NCI-H1694 (cell line): Measurements from ENCODE around the gene PCDHGA1.
"Not testable (repeated sequence)": the region's sequence is repeated elsewhere in the genome, so short reads cannot be mapped to it uniquely, and the experiment has no call there.

Source experiments
- DNase-seq: peaks from one replicate; lab custom pipeline; 2025; lab: John Stamatoyannopoulos, UW

PCDHGA1 gene

GRCh38 chr5:141349917-141350619 lies 19.8 kb downstream of the PCDHGA1 start, which contains the start of gene PCDHGB1:
TSS of gene PCDHGB1 (plus strand) at chr5:141350099. CDS start at chr5:141350261, 162 bp downstream.
- peak; percentile 41 for DNase-seq

- DNase-seq = no peak
Observed at GRCh38 chr5:141351591-141351990, 21.3 kb downstream of the PCDHGA1 start.

GRCh38 chr5:141354900-141355469 lies 24.7 kb downstream of the PCDHGA1 start, which contains the start of gene PCDHGA4:
TSS of gene PCDHGA4 (plus strand) at chr5:141355021. CDS start at chr5:141355108, 87 bp downstream.
- no peak for DNase-seq

- no peak for DNase-seq
Observed at GRCh38 chr5:141355641-141356040, 25.3 kb downstream of the PCDHGA1 start.

GRCh38 chr5:141356133-141356532 lies 25.8 kb downstream of the PCDHGA1 start:
- DNase-seq = no peak

- no peak for DNase-seq
Observed at GRCh38 chr5:141356950-141357349, 26.6 kb downstream of the PCDHGA1 start.

- peak; percentile 1 for DNase-seq
Observed at GRCh38 chr5:141359790-141360426, 29.6 kb downstream of the PCDHGA1 start, which contains the start of gene PCDHGB2. TSS of gene PCDHGB2 (plus strand) at chr5:141359994. CDS start at chr5:141360136, 142 bp downstream.

GRCh38 chr5:141360685-141361084 lies 30.4 kb downstream of the PCDHGA1 start:
- no peak for DNase-seq

GRCh38 chr5:141362719-141363118 lies 32.4 kb downstream of the PCDHGA1 start:
- DNase-seq = no peak

GRCh38 chr5:141363952-141364660 lies 33.8 kb downstream of the PCDHGA1 start, which contains the start of gene PCDHGA5:
TSS of gene PCDHGA5 (plus strand) at chr5:141364162. CDS start at chr5:141364331, 169 bp downstream.
- DNase-seq = no peak

- no peak for DNase-seq
Observed at GRCh38 chr5:141366016-141366896, 35.9 kb downstream of the PCDHGA1 start.

GRCh38 chr5:141369994-141370848 lies 39.9 kb downstream of the PCDHGA1 start, which contains the start of gene PCDHGB3:
TSS of gene PCDHGB3 (plus strand) at chr5:141370242. CDS start at chr5:141370395, 153 bp downstream.
- no peak for DNase-seq

GRCh38 chr5:141371572-141372475 lies 41.5 kb downstream of the PCDHGA1 start:
- DNase-seq = no peak

GRCh38 chr5:141373673-141374317 lies 43.5 kb downstream of the PCDHGA1 start, which contains the start of gene PCDHGA6:
TSS of gene PCDHGA6 (plus strand) at chr5:141373891. CDS start at chr5:141374084, 193 bp downstream.
- DNase-seq = no peak

GRCh38 chr5:141374627-141375026 lies 44.3 kb downstream of the PCDHGA1 start:
- no peak for DNase-seq

GRCh38 chr5:141375444-141376155 lies 45.3 kb downstream of the PCDHGA1 start:
- not testable (repeated sequence) for DNase-seq

GRCh38 chr5:141382469-141383294 lies 52.4 kb downstream of the PCDHGA1 start, which contains the start of gene PCDHGA7:
TSS of gene PCDHGA7 (plus strand) at chr5:141382742. CDS start at chr5:141382900, 158 bp downstream.
- no peak for DNase-seq
